Hepatocyte (in vitro differentiated cells): ENCODE measurements around the gene CD80.

Source experiments
- EZH2 ChIP-seq: fragments of 200-600 bp; sonication (generic); IDR thresholded peaks from 2 replicates; pipeline ENCODE4 v1.6.1; 2016; ENCODE audit warnings: antibody characterized with exemption, mild to moderate bottlenecking, borderline replicate concordance
- TF ChIP-seq, protein P1 (sequence below): fragments of 200-600 bp; sonication (generic); IDR thresholded peaks from 2 replicates; pipeline ENCODE4 v1.5.1; 2016; ENCODE audit warnings: antibody characterized with exemption, mild to moderate bottlenecking; ENCODE audit not compliant: poor library complexity

DNA sequence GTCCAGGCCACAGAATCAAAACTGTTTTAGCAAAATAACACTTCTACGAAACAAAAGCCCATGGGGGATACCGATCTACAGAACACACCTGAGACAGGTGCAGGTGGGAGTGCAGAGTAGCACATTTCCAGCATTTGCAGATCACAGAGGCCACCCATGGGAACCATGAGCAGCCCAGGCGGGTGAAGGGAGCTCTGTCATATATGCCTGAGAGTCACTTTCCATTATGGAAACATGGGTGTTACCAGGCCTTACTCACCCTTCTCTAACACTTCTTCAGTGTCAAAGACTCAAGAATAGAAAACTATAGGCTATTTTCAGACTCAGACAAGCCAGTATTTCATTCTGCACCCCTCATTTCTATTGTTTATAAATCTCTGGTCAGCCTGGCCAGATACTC lies 41.7 kb upstream of the CD80 start:
- TF ChIP-seq, protein P1, sequence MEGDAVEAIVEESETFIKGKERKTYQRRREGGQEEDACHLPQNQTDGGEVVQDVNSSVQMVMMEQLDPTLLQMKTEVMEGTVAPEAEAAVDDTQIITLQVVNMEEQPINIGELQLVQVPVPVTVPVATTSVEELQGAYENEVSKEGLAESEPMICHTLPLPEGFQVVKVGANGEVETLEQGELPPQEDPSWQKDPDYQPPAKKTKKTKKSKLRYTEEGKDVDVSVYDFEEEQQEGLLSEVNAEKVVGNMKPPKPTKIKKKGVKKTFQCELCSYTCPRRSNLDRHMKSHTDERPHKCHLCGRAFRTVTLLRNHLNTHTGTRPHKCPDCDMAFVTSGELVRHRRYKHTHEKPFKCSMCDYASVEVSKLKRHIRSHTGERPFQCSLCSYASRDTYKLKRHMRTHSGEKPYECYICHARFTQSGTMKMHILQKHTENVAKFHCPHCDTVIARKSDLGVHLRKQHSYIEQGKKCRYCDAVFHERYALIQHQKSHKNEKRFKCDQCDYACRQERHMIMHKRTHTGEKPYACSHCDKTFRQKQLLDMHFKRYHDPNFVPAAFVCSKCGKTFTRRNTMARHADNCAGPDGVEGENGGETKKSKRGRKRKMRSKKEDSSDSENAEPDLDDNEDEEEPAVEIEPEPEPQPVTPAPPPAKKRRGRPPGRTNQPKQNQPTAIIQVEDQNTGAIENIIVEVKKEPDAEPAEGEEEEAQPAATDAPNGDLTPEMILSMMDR: no peak
- TF ChIP-seq EZH2: no peak
